ENCODE results near the gene APOL1. TPM values are rescaled to one million over a fixed set of nuclear protein-coding genes. Genes with fewer than 3 reads are reported as not detected.

The APOL1 gene, protein sequence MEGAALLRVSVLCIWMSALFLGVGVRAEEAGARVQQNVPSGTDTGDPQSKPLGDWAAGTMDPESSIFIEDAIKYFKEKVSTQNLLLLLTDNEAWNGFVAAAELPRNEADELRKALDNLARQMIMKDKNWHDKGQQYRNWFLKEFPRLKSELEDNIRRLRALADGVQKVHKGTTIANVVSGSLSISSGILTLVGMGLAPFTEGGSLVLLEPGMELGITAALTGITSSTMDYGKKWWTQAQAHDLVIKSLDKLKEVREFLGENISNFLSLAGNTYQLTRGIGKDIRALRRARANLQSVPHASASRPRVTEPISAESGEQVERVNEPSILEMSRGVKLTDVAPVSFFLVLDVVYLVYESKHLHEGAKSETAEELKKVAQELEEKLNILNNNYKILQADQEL
- total RNA-seq (2012; rRNA removed) (0.36 and 0.56 TPM in 2 replicates), polyA plus RNA-seq (2012; rRNA removed) (0.69 and 0.77 TPM in 2 replicates), Bru-seq, nascent RNA (percentile 32 among the genes with signal in this experiment), BruChase-seq, experiment 1, labeled RNA remaining after a 6-hour chase (percentile 38 among the genes with signal in this experiment), BruChase-seq, experiment 2, labeled RNA remaining after a 2-hour chase (percentile 32 among the genes with signal in this experiment)
- polyA plus RNA-seq (2012; cell fraction: cytosol; rRNA removed), result 0.38 and 0.84 TPM in 2 replicates
- 0.42 and 0.97 TPM in 2 replicates for polyA plus RNA-seq (2012; cell fraction: nucleus; rRNA removed; ENCODE audit: low replicate concordance)
- long read RNA-seq, partial matches to known transcripts, result 0 of 1 reads
- long read RNA-seq, other reads (novel, unspliced or antisense), result 1 of 1 reads

DNA sequence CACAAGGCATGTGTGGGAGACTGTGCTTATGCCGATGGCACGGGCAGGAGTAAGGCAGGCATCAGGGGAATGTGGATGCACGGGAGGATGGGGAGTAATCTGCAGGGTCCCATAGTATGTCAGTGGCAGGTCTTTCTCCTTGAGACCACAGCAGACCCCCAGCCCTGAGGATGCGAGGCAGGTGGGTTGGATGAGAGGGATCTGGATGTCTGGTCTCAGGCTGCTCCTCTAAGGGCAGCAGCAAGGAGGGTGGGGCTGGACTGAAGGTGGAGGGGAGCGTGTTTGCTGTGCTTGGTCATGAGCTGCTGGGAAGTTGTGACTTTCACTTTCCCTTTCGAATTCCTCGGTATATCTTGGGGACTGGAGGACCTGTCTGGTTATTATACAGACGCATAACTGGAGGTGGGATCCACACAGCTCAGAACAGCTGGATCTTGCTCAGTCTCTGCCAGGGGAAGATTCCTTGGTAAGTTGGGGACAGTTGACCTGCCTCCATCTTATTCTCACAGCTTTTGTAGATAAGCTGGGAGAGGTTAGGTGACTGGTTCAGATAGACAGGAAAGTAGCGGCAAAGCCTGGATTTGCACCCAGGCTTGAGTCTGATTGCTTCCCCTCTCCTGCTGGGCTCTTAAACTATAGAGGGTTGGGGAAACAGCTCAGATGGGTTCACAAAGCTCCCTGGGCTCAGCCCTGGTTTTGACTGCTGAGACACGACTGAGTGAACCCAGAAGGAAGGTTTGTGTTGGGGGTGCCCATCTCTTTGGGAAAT lies at the start of gene APOL1:
Gene APOL1 (plus strand): TSS at position 380 of the 769 bp plus-strand sequence. CDS start 1,823 bp downstream, outside the sequence.
- Histone ChIP-seq H3K27ac (ENCODE audit: insufficient read depth, low read length) (no peak within 1 kb of the TSS), H2BK120ac (ENCODE audit: low read depth, low read length) (no peak within 1 kb of the TSS), H2BK15ac (ENCODE audit: low read depth, low read length) (peak within 1 kb of the TSS; percentile 48; the same call in 1 of the 3 replicates), H2AK5ac (ENCODE audit: low read depth, low read length) (peak within 1 kb of the TSS; percentile 27; the same call in 1 of the 2 replicates), H4K8ac (ENCODE audit: low read depth in 2 of 2, low read length in 2 of 2) (peak within 1 kb of the TSS; percentile 49 to 84), H3K36me3 (ENCODE audit: control insufficient read depth, insufficient read depth, low read length) (no peaks in the 10 kb centered on the region), H3K9me3 (ENCODE audit: control insufficient read depth, insufficient read depth, low read length) (no peaks in the 10 kb centered on the region), H2BK5ac (ENCODE audit: low read depth, low read length, poor library complexity, severe bottlenecking) (no peak within 1 kb of the TSS), H3K4me2 (ENCODE audit: low read depth, low read length) (peak within 1 kb of the TSS; percentile 91), H3K23ac (ENCODE audit: low read depth, low read length) (peak within 1 kb of the TSS; percentile 3; the same call in 1 of the 2 replicates), H3K56ac (ENCODE audit: extremely low read depth, insufficient read depth, low read length) (no peak within 1 kb of the TSS), H3K4ac (ENCODE audit: low read depth, low read length) (peak within 1 kb of the TSS; percentile 40; the same call in 1 of the 2 replicates), H4K5ac (ENCODE audit: low read depth, low read length) (peak within 1 kb of the TSS; percentile 84), H4K20me1 (ENCODE audit: insufficient read depth, low read length) (no peaks in the 10 kb centered on the region), H3K18ac (ENCODE audit: low read depth, low read length) (peak within 1 kb of the TSS; percentile 45; the same call in 1 of the 2 replicates), H3K79me1 (ENCODE audit: low read depth in 1 of 2, low read length in 2 of 2) (no peaks in the 10 kb centered on the region), H4K91ac (ENCODE audit: insufficient read depth, low read depth, low read length) (no peak within 1 kb of the TSS), H3K9ac (ENCODE audit: low read depth, low read length) (no peak within 1 kb of the TSS; the same call in 1 of the 2 replicates), H3K14ac (replicated peaks; ENCODE audit: low read depth, low read length) (peak within 1 kb of the TSS; percentile 30), H3K4me1 (ENCODE audit: control insufficient read depth, insufficient read depth, low read length) (peaks cover 4% of the 10 kb centered on the region; the same call in 1 of the 2 replicates), H2AFZ (replicated peaks; ENCODE audit: low read length, poor library complexity) (peak within 1 kb of the TSS; percentile 24), H3K9me1 (ENCODE audit: insufficient read depth, low read length) (peaks cover 3% of the 10 kb centered on the region; the same call in 1 of the 2 replicates), H3K4me3 (ENCODE audit: insufficient read depth, low read depth, low read length) (peak within 1 kb of the TSS; percentile 32; the same call in 1 of the 2 replicates), H2AK9ac (replicated peaks; ENCODE audit: low read depth, low read length, poor library complexity) (peak within 1 kb of the TSS; percentile 5), H2BK20ac (ENCODE audit: low read depth, low read length) (no peak within 1 kb of the TSS), H3K27me3 (ENCODE audit: control insufficient read depth, insufficient read depth, low read length) (no peaks in the 10 kb centered on the region)
- in situ Hi-C loops (cut with MboI; ENCODE audit: low sequenced_read_pairs), result no loop called here
- peak; percentile 43 for DNase-seq
- BruUV-seq (replicated peaks), result no TSS peak
- intact Hi-C loops (cut with micrococcal nuclease), result no loop called here
- ATAC-seq (ENCODE audit: low read depth), result peak; percentile 68
- WGBS, 2 experiments (ENCODE audit: extremely low coverage in 2 of 2, insufficient read length in 1 of 2), result 83% methylated on average over 1 of the region's 10 CpGs; no CpG with 5 or more reads in 1 of the 2 experiments
- ChIA-PET POLR2A (ENCODE audit: unreplicated experiment) (no interaction called here), CTCF (no interaction called here)
- dilution Hi-C loops (cut with HindIII; ENCODE audit: low sequenced_read_pairs, unreplicated experiment), result no loop called here
- no peak for TF ChIP-seq MAFK (IDR thresholded peaks at IDR 0.05; ENCODE audit: low read depth, low read length)
- TF ChIP-seq, protein P1, sequence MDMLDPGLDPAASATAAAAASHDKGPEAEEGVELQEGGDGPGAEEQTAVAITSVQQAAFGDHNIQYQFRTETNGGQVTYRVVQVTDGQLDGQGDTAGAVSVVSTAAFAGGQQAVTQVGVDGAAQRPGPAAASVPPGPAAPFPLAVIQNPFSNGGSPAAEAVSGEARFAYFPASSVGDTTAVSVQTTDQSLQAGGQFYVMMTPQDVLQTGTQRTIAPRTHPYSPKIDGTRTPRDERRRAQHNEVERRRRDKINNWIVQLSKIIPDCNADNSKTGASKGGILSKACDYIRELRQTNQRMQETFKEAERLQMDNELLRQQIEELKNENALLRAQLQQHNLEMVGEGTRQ (IDR thresholded peaks at IDR 0.05; ENCODE audit: low read depth, low read length), result no peak
- no peak for TF ChIP-seq BHLHE40 (IDR thresholded peaks at IDR 0.05; ENCODE audit: low read depth, low read length)
- no peak for TF ChIP-seq FOS (IDR thresholded peaks at IDR 0.05; ENCODE audit: low read depth, low read length)
- TF ChIP-seq, protein P2, sequence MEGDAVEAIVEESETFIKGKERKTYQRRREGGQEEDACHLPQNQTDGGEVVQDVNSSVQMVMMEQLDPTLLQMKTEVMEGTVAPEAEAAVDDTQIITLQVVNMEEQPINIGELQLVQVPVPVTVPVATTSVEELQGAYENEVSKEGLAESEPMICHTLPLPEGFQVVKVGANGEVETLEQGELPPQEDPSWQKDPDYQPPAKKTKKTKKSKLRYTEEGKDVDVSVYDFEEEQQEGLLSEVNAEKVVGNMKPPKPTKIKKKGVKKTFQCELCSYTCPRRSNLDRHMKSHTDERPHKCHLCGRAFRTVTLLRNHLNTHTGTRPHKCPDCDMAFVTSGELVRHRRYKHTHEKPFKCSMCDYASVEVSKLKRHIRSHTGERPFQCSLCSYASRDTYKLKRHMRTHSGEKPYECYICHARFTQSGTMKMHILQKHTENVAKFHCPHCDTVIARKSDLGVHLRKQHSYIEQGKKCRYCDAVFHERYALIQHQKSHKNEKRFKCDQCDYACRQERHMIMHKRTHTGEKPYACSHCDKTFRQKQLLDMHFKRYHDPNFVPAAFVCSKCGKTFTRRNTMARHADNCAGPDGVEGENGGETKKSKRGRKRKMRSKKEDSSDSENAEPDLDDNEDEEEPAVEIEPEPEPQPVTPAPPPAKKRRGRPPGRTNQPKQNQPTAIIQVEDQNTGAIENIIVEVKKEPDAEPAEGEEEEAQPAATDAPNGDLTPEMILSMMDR (conservative IDR thresholded peaks at IDR 0.05; ENCODE audit: low read depth, low read length), result no peak
- TF ChIP-seq SMC3 (IDR thresholded peaks at IDR 0.05; ENCODE audit: low read depth, low read length), result no peak
- TF ChIP-seq CEBPB (IDR thresholded peaks at IDR 0.05; ENCODE audit: low read depth, low read length), result no peak
- TF ChIP-seq CHD1 (IDR thresholded peaks at IDR 0.05; ENCODE audit: low read depth, low read length), result no peak
- TF ChIP-seq MAZ (IDR thresholded peaks at IDR 0.05; ENCODE audit: borderline replicate concordance, low read depth, low read length), result no peak
- no peak for TF ChIP-seq MXI1 (IDR thresholded peaks at IDR 0.05; ENCODE audit: borderline replicate concordance, low read depth, low read length)
- TF ChIP-seq RFX5 (IDR thresholded peaks at IDR 0.05; ENCODE audit: low read depth, low read length), result no peak

All from IMR-90 (cell line).